Bronchial epithelial cell (primary cell): ENCODE measurements around the gene TCF25. TPM values are rescaled to one million over a fixed set of nuclear protein-coding genes. Genes with fewer than 3 reads are reported as not detected.

Experiments
- DNase-seq: peaks from one replicate; pipeline ENCODE4 v3.0.0-alpha.2; 2010; ENCODE audit warnings: low read depth
- FAIRE-seq: peaks from 2 replicates; lab custom pipeline; 2011; peaks lifted over from hg19 to GRCh38; lab: Jason Lieb, UNC
- H3K27me3 ChIP-seq: 2 replicates; pipeline ENCODE4 v1.5.1; 2011; ENCODE audit warnings: low read length; ENCODE audit not compliant: control insufficient read depth, insufficient read depth
- H3K36me3 ChIP-seq: 2 replicates; pipeline ENCODE4 v1.5.1; 2011; ENCODE audit warnings: low read length; ENCODE audit not compliant: control insufficient read depth, insufficient read depth
- H3K4me3 ChIP-seq: 2 replicates; pipeline ENCODE4 v1.5.1; 2011; ENCODE audit warnings: mild to moderate bottlenecking, low read depth, low read length, control low read depth
- total RNA-seq: library from RNA; depleted of rRNA; stranded (reverse); fragments of >200 nt; gene quantifications from 2 replicates; pipeline ENCODE4 v1.2.1, GENCODE V29; 2014
- TF ChIP-seq, protein P1 (sequence below): IDR thresholded peaks from 2 replicates; pipeline ENCODE4 v1.5.1; 2011; ENCODE audit warnings: mild to moderate bottlenecking, moderate library complexity, low read length, control low read depth, inconsistent platforms; ENCODE audit not compliant: insufficient read depth, severe bottlenecking

TCF25 gene
- total RNA-seq, 1 donor from 2014 or later = 69.5 TPM

DNA sequence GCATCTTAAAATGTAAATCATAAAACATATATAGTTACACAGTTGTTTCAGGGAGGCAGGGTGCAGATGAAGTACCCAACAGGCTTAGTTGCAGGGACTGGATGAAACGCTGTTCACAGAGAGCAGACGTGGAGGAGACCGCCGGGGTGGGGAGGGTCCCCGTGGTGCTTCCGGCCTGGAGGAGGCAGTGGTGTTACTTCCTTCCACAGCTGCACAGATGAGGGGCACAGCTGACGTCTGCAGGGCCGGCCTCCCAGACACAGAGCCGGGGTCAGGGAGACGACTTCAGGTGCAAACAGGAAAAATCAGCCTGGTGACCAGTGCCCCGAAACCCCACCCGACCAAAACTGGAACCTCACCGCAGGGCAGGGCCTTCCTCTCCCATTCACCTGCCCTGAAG lies 28.0 kb upstream of the TCF25 start:
- DNase-seq = no peak
- no peak for FAIRE-seq
- Histone ChIP-seq H3K27me3 (no peaks in the 10 kb centered on the region), H3K4me3 (no peak overlapping the region), H3K36me3 (no peaks in the 10 kb centered on the region)
- TF ChIP-seq, protein P1, sequence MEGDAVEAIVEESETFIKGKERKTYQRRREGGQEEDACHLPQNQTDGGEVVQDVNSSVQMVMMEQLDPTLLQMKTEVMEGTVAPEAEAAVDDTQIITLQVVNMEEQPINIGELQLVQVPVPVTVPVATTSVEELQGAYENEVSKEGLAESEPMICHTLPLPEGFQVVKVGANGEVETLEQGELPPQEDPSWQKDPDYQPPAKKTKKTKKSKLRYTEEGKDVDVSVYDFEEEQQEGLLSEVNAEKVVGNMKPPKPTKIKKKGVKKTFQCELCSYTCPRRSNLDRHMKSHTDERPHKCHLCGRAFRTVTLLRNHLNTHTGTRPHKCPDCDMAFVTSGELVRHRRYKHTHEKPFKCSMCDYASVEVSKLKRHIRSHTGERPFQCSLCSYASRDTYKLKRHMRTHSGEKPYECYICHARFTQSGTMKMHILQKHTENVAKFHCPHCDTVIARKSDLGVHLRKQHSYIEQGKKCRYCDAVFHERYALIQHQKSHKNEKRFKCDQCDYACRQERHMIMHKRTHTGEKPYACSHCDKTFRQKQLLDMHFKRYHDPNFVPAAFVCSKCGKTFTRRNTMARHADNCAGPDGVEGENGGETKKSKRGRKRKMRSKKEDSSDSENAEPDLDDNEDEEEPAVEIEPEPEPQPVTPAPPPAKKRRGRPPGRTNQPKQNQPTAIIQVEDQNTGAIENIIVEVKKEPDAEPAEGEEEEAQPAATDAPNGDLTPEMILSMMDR = no peak

DNA sequence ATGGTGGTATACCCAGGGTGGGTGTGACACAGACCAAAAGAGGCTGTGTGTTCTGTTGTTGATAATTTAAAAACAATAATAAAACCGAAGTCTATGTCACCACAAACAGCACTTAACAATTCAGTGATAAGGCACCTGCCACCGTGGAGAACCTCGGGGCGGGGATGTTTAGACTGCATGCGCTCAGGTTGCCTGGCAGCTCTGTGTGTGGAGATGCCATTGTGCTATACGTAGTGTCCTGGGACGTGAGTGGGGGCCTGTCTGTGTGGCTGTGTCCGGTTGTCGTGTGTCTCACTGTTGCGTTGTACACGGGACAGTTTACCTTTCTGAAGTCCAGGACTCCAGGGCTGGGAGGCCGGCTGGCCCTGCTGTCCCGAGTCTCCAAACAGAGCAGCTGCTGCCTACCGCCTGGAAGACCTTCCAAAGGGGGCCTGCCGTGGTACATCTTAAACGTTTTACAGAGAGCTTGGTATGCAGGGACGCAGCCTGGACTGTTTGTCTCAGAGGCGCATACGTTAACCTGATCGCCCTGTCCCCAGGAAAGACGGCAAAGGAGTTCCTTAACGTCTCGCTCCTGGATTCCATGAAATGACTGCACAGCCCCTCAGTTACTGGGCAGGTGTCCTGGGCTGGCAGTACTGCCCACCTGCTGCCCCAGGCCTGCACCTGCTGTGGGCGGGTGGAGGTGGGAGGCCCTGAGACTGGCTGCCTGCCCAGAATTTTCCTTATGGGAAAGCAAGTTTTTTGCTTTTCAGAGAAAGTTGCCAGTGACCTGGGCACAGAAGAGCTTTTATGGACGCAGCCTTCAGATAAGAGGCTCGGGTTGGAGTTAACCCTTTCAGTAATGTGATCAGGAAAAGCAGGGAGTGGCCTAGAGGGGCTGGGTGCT lies 26.1 kb upstream of the TCF25 start:
- Histone ChIP-seq H3K27me3 (no peaks in the 10 kb centered on the region), H3K4me3 (no peak overlapping the region), H3K36me3 (no peaks in the 10 kb centered on the region)
- FAIRE-seq (no peak), DNase-seq (no peak)
- TF ChIP-seq, protein P1 = no peak

DNA sequence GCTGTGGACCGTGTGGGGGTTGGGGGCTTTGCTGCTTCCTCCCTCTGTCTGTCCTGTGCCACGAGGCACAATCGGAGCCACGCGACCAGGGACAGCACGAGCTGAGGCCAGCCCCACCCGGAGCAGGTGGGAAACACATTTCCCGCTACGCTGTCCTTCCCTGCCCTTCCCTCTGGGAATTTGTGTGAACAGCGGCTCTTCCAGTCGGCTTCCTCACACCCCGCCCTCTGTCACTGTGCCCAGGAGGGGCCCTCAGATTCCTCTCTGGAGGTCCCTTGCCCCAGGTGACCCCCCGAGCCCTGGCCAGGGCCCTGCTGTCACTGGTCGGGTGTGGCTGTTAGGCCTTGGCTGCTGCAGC lies 25.5 kb upstream of the TCF25 start:
- DNase-seq (no peak), FAIRE-seq (no peak)
- TF ChIP-seq, protein P1 = no peak
- H3K4me3 ChIP-seq = no peak overlapping the region
- no peaks in the 10 kb centered on the region for H3K36me3 ChIP-seq
- no peaks in the 10 kb centered on the region for H3K27me3 ChIP-seq

DNA sequence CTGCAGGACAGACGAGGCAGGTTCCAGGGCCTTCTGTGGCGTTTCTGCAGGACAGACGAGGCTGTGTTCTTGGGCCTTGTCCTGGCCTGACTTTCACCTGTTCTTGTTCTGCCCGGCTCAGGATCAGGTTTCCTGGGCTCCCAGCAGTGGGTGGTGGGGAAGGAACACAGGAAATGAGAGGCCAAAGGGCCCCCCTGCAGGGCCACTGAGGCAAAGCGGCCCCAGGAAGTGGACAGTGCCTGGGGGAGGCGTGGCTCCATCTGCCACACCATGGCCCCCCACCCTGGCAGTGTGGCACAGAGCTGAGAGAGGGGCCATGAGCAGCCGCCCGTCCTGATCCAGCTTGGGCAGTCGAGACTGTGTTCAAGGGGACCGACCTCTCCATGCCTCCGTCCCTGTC lies 24.4 kb upstream of the TCF25 start:
- DNase-seq (no peak), FAIRE-seq (no peak)
- no peaks in the 10 kb centered on the region for H3K27me3 ChIP-seq
- TF ChIP-seq, protein P1 = no peak
- no peaks in the 10 kb centered on the region for H3K36me3 ChIP-seq
- H3K4me3 ChIP-seq = no peak overlapping the region

DNA sequence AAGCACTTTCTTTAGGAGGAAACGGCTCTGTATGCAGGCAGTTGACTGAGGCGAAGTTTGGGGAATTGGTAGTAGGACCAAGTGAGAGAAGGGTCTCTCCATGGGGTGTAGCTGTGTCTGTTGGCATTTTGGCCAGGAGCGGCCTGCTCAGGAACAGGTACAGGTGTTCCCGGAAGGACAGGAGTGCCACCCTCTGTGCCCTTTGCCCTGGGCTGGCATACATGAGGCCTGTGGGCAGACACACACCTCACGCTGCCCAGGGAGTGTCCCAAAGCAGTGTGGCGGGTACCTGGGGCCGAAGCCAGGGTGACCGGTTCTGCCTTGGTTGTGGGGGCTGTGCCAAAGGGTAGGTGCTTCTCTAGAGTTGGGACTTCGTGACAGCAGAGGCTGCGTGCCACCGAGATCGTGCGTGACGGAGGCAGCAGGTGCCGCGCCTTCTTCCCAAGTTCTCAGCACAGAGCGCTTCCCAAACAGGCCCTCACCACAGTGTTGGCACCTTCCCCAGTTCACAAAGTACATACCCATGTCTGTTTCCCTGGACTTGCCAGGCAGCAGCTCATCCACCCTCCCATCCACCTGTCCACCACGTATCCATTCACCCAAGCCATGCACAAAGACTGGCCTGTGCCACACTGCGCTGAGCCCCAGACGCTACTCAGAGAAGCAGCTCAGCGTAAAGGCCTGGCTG lies 19.9 kb upstream of the TCF25 start:
- TF ChIP-seq, protein P1 = no peak
- Histone ChIP-seq H3K4me3 (no peak overlapping the region), H3K36me3 (no peaks in the 10 kb centered on the region), H3K27me3 (no peaks in the 10 kb centered on the region)
- DNase-seq (no peak), FAIRE-seq (no peak)
